ENCODE results near the gene RHBDD1. TPM values are rescaled to one million over a fixed set of nuclear protein-coding genes. Genes with fewer than 3 reads are reported as not detected.
A peak's percentile ranks its signal among the peaks of the same experiment; 100 is the strongest.

The RHBDD1 gene
- total RNA-seq, 2 experiments from 2014 or later, result 33.1 to 44.9 TPM

- POLR2A ChIA-PET, result no interaction called here
- H3K4me3 Mint-ChIP-seq, result no peak overlapping the region
- H3K4me1 Mint-ChIP-seq, result no peaks in the 10 kb centered on the region
- no peaks in the 10 kb centered on the region for H3K9me3 Mint-ChIP-seq
- ATAC-seq (ENCODE audit: low read depth) (no peak), DNase-seq (no peak)
- H3K27me3 Mint-ChIP-seq, result no peaks in the 10 kb centered on the region
- no peak overlapping the region for H3K27ac Mint-ChIP-seq
- peaks cover 10% of the 10 kb centered on the region for H3K36me3 Mint-ChIP-seq
Measured at GRCh38 chr2:226888378-226888965, 52.6 kb downstream of the RHBDD1 start.

- ATAC-seq (ENCODE audit: low read depth) (no peak), DNase-seq (no peak)
- H3K4me1 Mint-ChIP-seq, result no peaks in the 10 kb centered on the region
- H3K4me3 Mint-ChIP-seq, result no peak overlapping the region
- POLR2A ChIA-PET, result no interaction called here
- H3K27ac Mint-ChIP-seq, result no peak overlapping the region
- no peaks in the 10 kb centered on the region for H3K27me3 Mint-ChIP-seq
- peaks cover 10% of the 10 kb centered on the region for H3K36me3 Mint-ChIP-seq
- H3K9me3 Mint-ChIP-seq, result no peaks in the 10 kb centered on the region
Measured at GRCh38 chr2:226888971-226889370, 53.1 kb downstream of the RHBDD1 start.

DNA sequence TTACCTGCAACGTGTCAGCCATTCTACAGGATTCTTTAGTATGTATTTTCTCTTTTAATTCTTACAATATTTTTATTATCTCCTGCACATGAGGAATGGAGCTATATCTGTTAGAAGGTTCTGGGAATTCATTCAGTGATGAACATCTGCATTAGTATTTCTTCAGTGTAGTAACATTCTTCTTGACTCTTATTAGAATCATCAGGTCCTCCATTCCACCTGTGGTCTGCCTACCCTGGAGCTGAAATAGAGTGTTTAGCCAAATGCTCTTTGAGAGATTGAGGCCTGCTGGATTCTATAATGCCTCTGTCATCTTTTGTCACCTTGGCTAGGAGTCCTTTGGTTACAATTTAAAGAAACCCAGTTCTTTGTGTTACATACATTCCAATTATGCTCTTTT lies 54.4 kb downstream of the RHBDD1 start:
- ATAC-seq (ENCODE audit: low read depth) (no peak), DNase-seq (no peak)
- Mint-ChIP-seq H3K27me3 (no peaks in the 10 kb centered on the region), H3K36me3 (peaks cover 12% of the 10 kb centered on the region), H3K4me3 (no peak overlapping the region), H3K27ac (no peak overlapping the region), H3K4me1 (peaks cover 1% of the 10 kb centered on the region), H3K9me3 (no peaks in the 10 kb centered on the region)
- POLR2A ChIA-PET, result no interaction called here

DNA sequence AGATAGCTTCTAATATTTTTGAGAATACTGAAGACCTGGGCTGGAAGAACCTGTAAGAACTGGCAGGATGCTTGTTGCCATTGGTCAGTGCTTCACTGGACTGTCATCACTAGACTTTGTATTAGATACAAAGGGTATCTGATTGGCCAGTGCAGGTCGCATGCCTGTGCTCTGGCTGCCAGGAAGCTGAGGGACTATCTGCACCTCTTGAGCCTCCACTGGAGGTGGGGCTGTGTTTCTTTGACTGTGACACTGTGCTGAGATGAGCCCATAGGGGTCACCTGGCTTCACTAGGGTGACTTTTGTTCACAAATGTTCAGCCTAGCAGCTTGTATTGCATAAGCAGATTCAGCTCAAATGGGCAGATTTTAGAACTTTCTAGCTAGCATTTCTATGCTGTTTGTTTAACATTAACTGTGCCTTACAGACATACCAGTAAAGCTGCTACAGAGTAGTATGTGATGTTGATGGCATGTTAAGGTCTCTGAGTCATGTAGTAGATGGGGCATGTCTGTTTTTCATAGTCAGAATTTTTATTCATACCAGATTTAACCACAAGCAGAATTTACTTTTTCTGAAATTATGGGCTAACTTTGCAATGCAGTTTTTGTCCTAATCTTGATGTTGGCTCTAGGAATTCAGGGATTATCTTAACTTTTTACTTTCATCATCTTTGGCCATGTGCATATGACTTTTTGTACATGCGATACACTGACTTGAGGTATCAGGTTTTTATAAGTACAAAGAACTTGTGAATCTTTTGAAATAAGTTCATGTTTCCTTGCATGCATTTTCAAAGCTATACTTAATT lies 56.1 kb downstream of the RHBDD1 start:
- Mint-ChIP-seq H3K4me3 (no peak overlapping the region), H3K36me3 (peaks cover 14% of the 10 kb centered on the region), H3K9me3 (no peaks in the 10 kb centered on the region), H3K27ac (no peak overlapping the region), H3K4me1 (peaks cover 1% of the 10 kb centered on the region), H3K27me3 (no peaks in the 10 kb centered on the region)
- ATAC-seq (ENCODE audit: low read depth), result no peak
- no peak for DNase-seq
- POLR2A ChIA-PET, result no interaction called here

DNA sequence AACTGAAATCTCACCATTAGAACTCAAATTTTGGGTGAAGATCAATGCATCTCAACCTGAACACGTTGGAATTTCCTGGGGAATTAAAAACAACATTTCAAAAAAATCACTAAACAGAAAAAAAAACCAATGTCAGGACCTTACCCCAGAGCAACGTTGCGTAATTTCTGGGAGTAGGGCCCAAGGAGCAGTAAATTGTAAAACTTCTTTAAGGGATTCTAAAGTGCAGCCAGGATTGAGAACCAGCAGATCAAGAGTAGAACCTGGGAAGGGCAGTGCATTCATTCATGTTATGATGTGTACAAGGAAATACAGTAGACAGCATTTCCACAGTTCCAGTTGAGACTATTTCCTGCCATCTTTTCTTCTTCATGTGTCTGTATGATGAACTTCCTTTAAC lies 56.9 kb downstream of the RHBDD1 start:
- H3K9me3 Mint-ChIP-seq, result no peaks in the 10 kb centered on the region
- peaks cover 19% of the 10 kb centered on the region for H3K36me3 Mint-ChIP-seq
- ATAC-seq (ENCODE audit: low read depth), result no peak
- H3K4me1 Mint-ChIP-seq, result peaks cover 1% of the 10 kb centered on the region
- H3K4me3 Mint-ChIP-seq, result no peak overlapping the region
- no peak overlapping the region for H3K27ac Mint-ChIP-seq
- POLR2A ChIA-PET, result no interaction called here
- no peak for DNase-seq
- H3K27me3 Mint-ChIP-seq, result no peaks in the 10 kb centered on the region

DNA sequence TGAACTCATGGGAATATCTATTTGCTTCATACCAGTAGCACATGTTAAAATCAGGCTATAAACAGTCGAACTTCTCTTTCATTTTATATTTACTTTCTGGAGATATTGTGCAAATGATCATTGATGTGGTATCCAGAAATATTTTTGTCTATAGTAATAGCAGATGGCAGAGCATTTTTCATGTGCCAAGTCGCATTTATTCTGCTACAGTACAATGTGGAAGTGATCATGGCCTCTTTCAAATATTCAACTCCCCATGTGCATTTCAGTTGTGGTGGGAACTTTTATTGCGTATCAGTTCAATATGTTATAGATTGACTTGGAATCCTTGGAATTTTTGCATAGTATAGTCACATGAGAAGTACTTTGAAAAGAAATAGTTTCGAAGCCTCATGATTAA lies 57.4 kb downstream of the RHBDD1 start:
- DNase-seq (no peak), ATAC-seq (ENCODE audit: low read depth) (no peak)
- Mint-ChIP-seq H3K4me3 (no peak overlapping the region), H3K27ac (no peak overlapping the region), H3K4me1 (peaks cover 1% of the 10 kb centered on the region), H3K36me3 (peaks cover 21% of the 10 kb centered on the region), H3K27me3 (no peaks in the 10 kb centered on the region), H3K9me3 (no peaks in the 10 kb centered on the region)
- POLR2A ChIA-PET, result no interaction called here

DNA sequence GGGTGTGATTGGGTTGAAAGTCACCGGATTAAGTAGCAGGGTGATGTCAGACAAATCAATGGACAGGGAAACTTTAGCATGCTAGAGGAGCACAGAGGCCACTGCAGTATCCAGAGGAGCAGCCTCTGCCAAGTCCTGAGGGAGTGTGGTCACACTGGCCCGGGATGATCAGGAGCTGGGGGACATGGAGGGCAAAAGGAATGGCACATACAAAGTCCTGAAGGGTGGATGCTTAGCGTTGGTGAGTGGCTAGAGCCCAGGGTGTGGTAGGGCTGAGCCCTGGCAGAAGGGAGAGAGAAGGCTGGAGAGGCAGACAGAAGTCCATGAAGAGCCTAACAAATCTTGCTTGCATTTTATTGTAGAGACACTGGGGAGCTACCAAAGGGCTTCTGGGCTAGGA lies 58.9 kb downstream of the RHBDD1 start:
- no peak for ATAC-seq (ENCODE audit: low read depth)
- H3K9me3 Mint-ChIP-seq, result no peaks in the 10 kb centered on the region
- peak overlapping the region; percentile 57 for H3K27ac Mint-ChIP-seq
- POLR2A ChIA-PET, result no interaction called here
- peaks cover 1% of the 10 kb centered on the region for H3K4me1 Mint-ChIP-seq
- peaks cover 16% of the 10 kb centered on the region for H3K36me3 Mint-ChIP-seq
- DNase-seq, result no peak
- no peaks in the 10 kb centered on the region for H3K27me3 Mint-ChIP-seq
- H3K4me3 Mint-ChIP-seq, result no peak overlapping the region

GRCh38 chr2:226895579-226895978 lies 59.7 kb downstream of the RHBDD1 start:
- H3K27me3 Mint-ChIP-seq, result no peaks in the 10 kb centered on the region
- peaks cover 16% of the 10 kb centered on the region for H3K36me3 Mint-ChIP-seq
- no peaks in the 10 kb centered on the region for H3K9me3 Mint-ChIP-seq
- peaks cover 1% of the 10 kb centered on the region for H3K4me1 Mint-ChIP-seq
- ATAC-seq (ENCODE audit: low read depth) (no peak), DNase-seq (no peak)
- no peak overlapping the region for H3K27ac Mint-ChIP-seq
- no peak overlapping the region for H3K4me3 Mint-ChIP-seq
- POLR2A ChIA-PET, result no interaction called here

GRCh38 chr2:226898121-226898520 lies 62.3 kb downstream of the RHBDD1 start:
- H3K4me3 Mint-ChIP-seq, result no peak overlapping the region
- ATAC-seq (ENCODE audit: low read depth), result no peak
- no peak for DNase-seq
- peaks cover 10% of the 10 kb centered on the region for H3K4me1 Mint-ChIP-seq
- peaks cover 14% of the 10 kb centered on the region for H3K36me3 Mint-ChIP-seq
- H3K9me3 Mint-ChIP-seq, result no peaks in the 10 kb centered on the region
- POLR2A ChIA-PET, result no interaction called here
- H3K27me3 Mint-ChIP-seq, result no peaks in the 10 kb centered on the region
- H3K27ac Mint-ChIP-seq, result no peak overlapping the region

GRCh38 chr2:226898897-226899296 lies 63.0 kb downstream of the RHBDD1 start:
- POLR2A ChIA-PET, result no interaction called here
- Mint-ChIP-seq H3K9me3 (no peaks in the 10 kb centered on the region), H3K27ac (no peak overlapping the region), H3K4me1 (peaks cover 11% of the 10 kb centered on the region), H3K27me3 (no peaks in the 10 kb centered on the region), H3K36me3 (peaks cover 14% of the 10 kb centered on the region), H3K4me3 (no peak overlapping the region)
- ATAC-seq (ENCODE audit: low read depth), result no peak
- no peak for DNase-seq

- no peak overlapping the region for H3K4me3 Mint-ChIP-seq
- DNase-seq (no peak), ATAC-seq (ENCODE audit: low read depth) (no peak)
- no peak overlapping the region for H3K27ac Mint-ChIP-seq
- H3K4me1 Mint-ChIP-seq, result peaks cover 33% of the 10 kb centered on the region
- POLR2A ChIA-PET, result no interaction called here
- peaks cover 9% of the 10 kb centered on the region for H3K36me3 Mint-ChIP-seq
- H3K9me3 Mint-ChIP-seq, result no peaks in the 10 kb centered on the region
- H3K27me3 Mint-ChIP-seq, result no peaks in the 10 kb centered on the region
Measured at GRCh38 chr2:226902041-226902966, 66.5 kb downstream of the RHBDD1 start.

GRCh38 chr2:226903179-226903578 lies 67.3 kb downstream of the RHBDD1 start:
- Mint-ChIP-seq H3K36me3 (peaks cover 6% of the 10 kb centered on the region), H3K27me3 (no peaks in the 10 kb centered on the region), H3K4me3 (no peak overlapping the region), H3K27ac (no peak overlapping the region), H3K9me3 (no peaks in the 10 kb centered on the region), H3K4me1 (peaks cover 33% of the 10 kb centered on the region)
- ATAC-seq (ENCODE audit: low read depth), result no peak
- POLR2A ChIA-PET, result no interaction called here
- DNase-seq, result no peak

GRCh38 chr2:226904592-226904991 lies 68.7 kb downstream of the RHBDD1 start:
- H3K9me3 Mint-ChIP-seq, result no peaks in the 10 kb centered on the region
- H3K4me1 Mint-ChIP-seq, result peaks cover 33% of the 10 kb centered on the region
- POLR2A ChIA-PET, result interaction anchor here (0.6 to 0.7 kb wide), 3 partner anchors 50 to 69 kb away, joined by 3 to 4 read pairs (median 3); partner anchors contain the start of gene RHBDD1

More at GRCh38 chr2:226904592-226904991, 68.7 kb downstream of the RHBDD1 start:
- no peak for ATAC-seq (ENCODE audit: low read depth)
- no peaks in the 10 kb centered on the region for H3K27me3 Mint-ChIP-seq
- no peak for DNase-seq
- H3K4me3 Mint-ChIP-seq, result no peak overlapping the region
- peaks cover 12% of the 10 kb centered on the region for H3K36me3 Mint-ChIP-seq
- no peak overlapping the region for H3K27ac Mint-ChIP-seq
